GM23338 (cell line): Measurements from ENCODE around the gene STEAP3. TPM values are rescaled to one million over a fixed set of nuclear protein-coding genes. Genes with fewer than 3 reads are reported as not detected.

Experiments
- ATAC-seq: fragments of 200-7000 bp; cut with Tn5 transposase; 3 replicates; pipeline ENCODE4 v1.9.1; 2020
- DNase-seq: peaks from one replicate; pipeline ENCODE4 v3.0.0-alpha.2; 2015; ENCODE audit warnings: low spot score
- H2AFZ ChIP-seq: fragments of 200-600 bp; sonication (generic); 2 replicates; pipeline ENCODE4 v1.8.0; 2016; ENCODE audit warnings: antibody characterized with exemption, mild to moderate bottlenecking, moderate library complexity
- H3F3A ChIP-seq: fragments of 200-600 bp; sonication (generic); replicated peaks from 2 replicates; pipeline ENCODE4 v1.8.0; 2017; ENCODE audit warnings: antibody characterized with exemption, mixed run types, low read depth
- H3K27ac ChIP-seq: fragments of 200-600 bp; sonication (generic); 2 replicates; pipeline ENCODE4 v1.6.1; 2016; ENCODE audit warnings: low read depth
- H3K27me3 ChIP-seq: fragments of 200-600 bp; sonication (generic); 2 replicates; pipeline ENCODE4 v1.8.0; 2016; ENCODE audit warnings: mild to moderate bottlenecking, mixed run types, moderate library complexity; ENCODE audit not compliant: insufficient read depth
- H3K36me3 ChIP-seq: fragments of 200-600 bp; sonication (generic); 2 replicates; pipeline ENCODE4 v1.8.0; 2016; ENCODE audit warnings: mild to moderate bottlenecking; ENCODE audit not compliant: insufficient read depth
- H3K4me1 ChIP-seq: fragments of 200-600 bp; sonication (generic); 2 replicates; pipeline ENCODE4 v1.8.0; 2016; ENCODE audit warnings: mild to moderate bottlenecking, moderate library complexity; ENCODE audit not compliant: insufficient read depth
- H3K4me2 ChIP-seq: fragments of 200-600 bp; sonication (generic); 2 replicates; pipeline ENCODE4 v1.7.1; 2017; ENCODE audit warnings: mixed run types
- H3K4me3 ChIP-seq: fragments of 200-600 bp; sonication (generic); 2 replicates; pipeline ENCODE4 v1.6.1; 2016; ENCODE audit warnings: mixed run types
- H3K79me2 ChIP-seq: fragments of 200-600 bp; sonication (generic); replicated peaks from 2 replicates; pipeline ENCODE4 v1.8.0; 2017; ENCODE audit warnings: mild to moderate bottlenecking; ENCODE audit not compliant: insufficient read depth
- H3K9me2 ChIP-seq: fragments of 200-600 bp; sonication (generic); 2 replicates; pipeline ENCODE4 v1.8.0; 2017; ENCODE audit not compliant: insufficient read depth
- H4K20me1 ChIP-seq: fragments of 200-600 bp; sonication (generic); replicated peaks from 2 replicates; pipeline ENCODE4 v1.8.0; 2017; ENCODE audit warnings: mild to moderate bottlenecking; ENCODE audit not compliant: insufficient read depth
- H3K27ac Mint-ChIP-seq: 2 replicates; pipeline ENCODE4 v1.8.0; 2020; ENCODE audit warnings: inconsistent platforms, mild to moderate bottlenecking, moderate library complexity, mixed read lengths
- H3K27me3 Mint-ChIP-seq: 3 replicates; pipeline ENCODE4 v1.8.0; 2022; ENCODE audit warnings: low read depth, mild to moderate bottlenecking, moderate library complexity, mixed read lengths, inconsistent platforms; ENCODE audit not compliant: insufficient read depth, poor library complexity
- H3K36me3 Mint-ChIP-seq: 3 replicates; pipeline ENCODE4 v1.8.0; 2021; ENCODE audit warnings: low read depth, mild to moderate bottlenecking, inconsistent platforms, moderate library complexity, mixed read lengths
- H3K4me1 Mint-ChIP-seq: 3 replicates; pipeline ENCODE4 v1.8.0; 2020; ENCODE audit warnings: mild to moderate bottlenecking, inconsistent platforms, mixed read lengths
- H3K4me3 Mint-ChIP-seq: 3 replicates; pipeline ENCODE4 v1.8.0; 2021; ENCODE audit warnings: moderate library complexity, mild to moderate bottlenecking, inconsistent platforms, mixed read lengths
- H3K9me3 Mint-ChIP-seq: 3 replicates; pipeline ENCODE4 v1.8.0; 2020; ENCODE audit warnings: moderate library complexity, mild to moderate bottlenecking, inconsistent platforms, mixed read lengths
- CREB1 ChIP-seq: fragments of 250-450 bp; sonication (Bioruptor Pico); IDR thresholded peaks from 2 replicates; pipeline ENCODE4 v1.5.0; 2020; ENCODE audit warnings: low read depth, mild to moderate bottlenecking, moderate library complexity
- EZH2 ChIP-seq: fragments of 200-600 bp; sonication (generic); IDR thresholded peaks from one replicate; pipeline ENCODE4 v1.8.0; 2017; ENCODE audit warnings: antibody characterized with exemption, mild to moderate bottlenecking, low read depth; ENCODE audit not compliant: unreplicated experiment
- EZH2phosphoT487 ChIP-seq: fragments of 200-600 bp; sonication (generic); IDR thresholded peaks from one replicate; pipeline ENCODE4 v1.8.1; 2018; ENCODE audit warnings: antibody characterized with exemption; ENCODE audit not compliant: unreplicated experiment
- JUNB ChIP-seq: IDR thresholded peaks from one replicate; pipeline ENCODE4 v1.6.1; 2016; ENCODE audit warnings: antibody characterized with exemption; ENCODE audit not compliant: unreplicated experiment
- NANOG ChIP-seq: IDR thresholded peaks from 2 replicates; pipeline ENCODE4 v1.6.1; 2016; ENCODE audit warnings: antibody characterized with exemption, borderline replicate concordance
- POLR2AphosphoS5 ChIP-seq: IDR thresholded peaks from 2 replicates; pipeline ENCODE4 v1.6.1; 2016; ENCODE audit warnings: antibody characterized with exemption, low read depth
- STAT1 ChIP-seq: IDR thresholded peaks from one replicate; pipeline ENCODE4 v1.6.1; 2016; ENCODE audit warnings: antibody characterized with exemption; ENCODE audit not compliant: unreplicated experiment
- ZNF114 ChIP-seq: fragments of 250-450 bp; sonication (Bioruptor Pico); IDR thresholded peaks from 2 replicates; pipeline ENCODE4 v1.5.0; 2020; ENCODE audit warnings: mild to moderate bottlenecking, moderate library complexity
- ZNF331 ChIP-seq: fragments of 250-450 bp; sonication (Bioruptor Pico); IDR thresholded peaks from 2 replicates; pipeline ENCODE4 v1.5.0; 2020; ENCODE audit warnings: low read depth, mild to moderate bottlenecking, moderate library complexity
- polyA plus RNA-seq: library from polyadenylated mRNA; unstranded; fragments of >200 nt; fragmentation: Nextera tagmentation; extraction: Ambion mirVana; gene quantifications from 2 replicates; pipeline ENCODE4 v1.2.1, GENCODE V29; 2016
- total RNA-seq: library from RNA; depleted of rRNA; stranded (reverse); fragments of >200 nt; shearing (Covaris generic); gene quantifications from 2 replicates; pipeline ENCODE4 v1.2.3, GENCODE V29; 2014
- TF ChIP-seq, protein P1 (sequence below): fragments of 250-450 bp; sonication (Bioruptor Pico); IDR thresholded peaks from 2 replicates; pipeline ENCODE4 v1.5.0; 2020; ENCODE audit warnings: mild to moderate bottlenecking, moderate library complexity
- TF ChIP-seq, protein P2 (sequence below): IDR thresholded peaks from one replicate; pipeline ENCODE4 v1.6.1; 2018; ENCODE audit warnings: antibody characterized with exemption; ENCODE audit not compliant: unreplicated experiment
- TF ChIP-seq, protein P3 (sequence below): IDR thresholded peaks from 2 replicates; pipeline ENCODE4 v1.6.1; 2016; ENCODE audit warnings: antibody characterized with exemption
- TF ChIP-seq, protein P4 (sequence below), 2 experiments: fragments of 200-600 bp in 1 of 2; sonication (generic) in 1 of 2; conservative IDR thresholded peaks; 2 replicates each; pipeline versions ENCODE4 v1.5.1 to v1.6.1; 2016 to 2017; ENCODE audit warnings: antibody characterized with exemption in 2 of 2, low read depth in 2 of 2, mild to moderate bottlenecking in 2 of 2, moderate library complexity in 1 of 2

The STEAP3 gene
- total and polyA plus RNA-seq, 2 experiments from 2014 or later, result 8.6 to 27.3 TPM

DNA sequence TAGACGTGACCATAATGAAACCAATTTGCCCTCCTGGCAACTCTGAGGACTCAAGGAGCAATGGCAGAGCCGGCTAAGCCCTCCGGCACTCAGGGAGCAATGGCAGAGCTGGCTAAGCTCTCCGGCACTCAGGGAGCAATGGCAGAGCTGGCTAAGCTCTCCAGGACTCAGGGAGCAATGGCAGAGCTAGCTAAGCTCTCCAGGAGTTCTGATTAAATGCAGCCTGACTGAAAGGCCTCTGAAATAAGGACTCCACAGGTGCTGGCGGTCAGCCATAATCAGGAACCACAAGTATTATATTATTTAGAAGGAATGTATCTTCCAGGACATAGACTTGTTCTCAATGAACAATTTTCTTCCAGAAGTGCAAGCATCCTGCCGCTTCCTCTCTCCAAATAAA lies 77.8 kb downstream of the STEAP3 start:
- H3F3A ChIP-seq, result no peaks in the 10 kb centered on the region
- H3K9me2 ChIP-seq, result no peaks in the 10 kb centered on the region
- TF ChIP-seq, protein P1, sequence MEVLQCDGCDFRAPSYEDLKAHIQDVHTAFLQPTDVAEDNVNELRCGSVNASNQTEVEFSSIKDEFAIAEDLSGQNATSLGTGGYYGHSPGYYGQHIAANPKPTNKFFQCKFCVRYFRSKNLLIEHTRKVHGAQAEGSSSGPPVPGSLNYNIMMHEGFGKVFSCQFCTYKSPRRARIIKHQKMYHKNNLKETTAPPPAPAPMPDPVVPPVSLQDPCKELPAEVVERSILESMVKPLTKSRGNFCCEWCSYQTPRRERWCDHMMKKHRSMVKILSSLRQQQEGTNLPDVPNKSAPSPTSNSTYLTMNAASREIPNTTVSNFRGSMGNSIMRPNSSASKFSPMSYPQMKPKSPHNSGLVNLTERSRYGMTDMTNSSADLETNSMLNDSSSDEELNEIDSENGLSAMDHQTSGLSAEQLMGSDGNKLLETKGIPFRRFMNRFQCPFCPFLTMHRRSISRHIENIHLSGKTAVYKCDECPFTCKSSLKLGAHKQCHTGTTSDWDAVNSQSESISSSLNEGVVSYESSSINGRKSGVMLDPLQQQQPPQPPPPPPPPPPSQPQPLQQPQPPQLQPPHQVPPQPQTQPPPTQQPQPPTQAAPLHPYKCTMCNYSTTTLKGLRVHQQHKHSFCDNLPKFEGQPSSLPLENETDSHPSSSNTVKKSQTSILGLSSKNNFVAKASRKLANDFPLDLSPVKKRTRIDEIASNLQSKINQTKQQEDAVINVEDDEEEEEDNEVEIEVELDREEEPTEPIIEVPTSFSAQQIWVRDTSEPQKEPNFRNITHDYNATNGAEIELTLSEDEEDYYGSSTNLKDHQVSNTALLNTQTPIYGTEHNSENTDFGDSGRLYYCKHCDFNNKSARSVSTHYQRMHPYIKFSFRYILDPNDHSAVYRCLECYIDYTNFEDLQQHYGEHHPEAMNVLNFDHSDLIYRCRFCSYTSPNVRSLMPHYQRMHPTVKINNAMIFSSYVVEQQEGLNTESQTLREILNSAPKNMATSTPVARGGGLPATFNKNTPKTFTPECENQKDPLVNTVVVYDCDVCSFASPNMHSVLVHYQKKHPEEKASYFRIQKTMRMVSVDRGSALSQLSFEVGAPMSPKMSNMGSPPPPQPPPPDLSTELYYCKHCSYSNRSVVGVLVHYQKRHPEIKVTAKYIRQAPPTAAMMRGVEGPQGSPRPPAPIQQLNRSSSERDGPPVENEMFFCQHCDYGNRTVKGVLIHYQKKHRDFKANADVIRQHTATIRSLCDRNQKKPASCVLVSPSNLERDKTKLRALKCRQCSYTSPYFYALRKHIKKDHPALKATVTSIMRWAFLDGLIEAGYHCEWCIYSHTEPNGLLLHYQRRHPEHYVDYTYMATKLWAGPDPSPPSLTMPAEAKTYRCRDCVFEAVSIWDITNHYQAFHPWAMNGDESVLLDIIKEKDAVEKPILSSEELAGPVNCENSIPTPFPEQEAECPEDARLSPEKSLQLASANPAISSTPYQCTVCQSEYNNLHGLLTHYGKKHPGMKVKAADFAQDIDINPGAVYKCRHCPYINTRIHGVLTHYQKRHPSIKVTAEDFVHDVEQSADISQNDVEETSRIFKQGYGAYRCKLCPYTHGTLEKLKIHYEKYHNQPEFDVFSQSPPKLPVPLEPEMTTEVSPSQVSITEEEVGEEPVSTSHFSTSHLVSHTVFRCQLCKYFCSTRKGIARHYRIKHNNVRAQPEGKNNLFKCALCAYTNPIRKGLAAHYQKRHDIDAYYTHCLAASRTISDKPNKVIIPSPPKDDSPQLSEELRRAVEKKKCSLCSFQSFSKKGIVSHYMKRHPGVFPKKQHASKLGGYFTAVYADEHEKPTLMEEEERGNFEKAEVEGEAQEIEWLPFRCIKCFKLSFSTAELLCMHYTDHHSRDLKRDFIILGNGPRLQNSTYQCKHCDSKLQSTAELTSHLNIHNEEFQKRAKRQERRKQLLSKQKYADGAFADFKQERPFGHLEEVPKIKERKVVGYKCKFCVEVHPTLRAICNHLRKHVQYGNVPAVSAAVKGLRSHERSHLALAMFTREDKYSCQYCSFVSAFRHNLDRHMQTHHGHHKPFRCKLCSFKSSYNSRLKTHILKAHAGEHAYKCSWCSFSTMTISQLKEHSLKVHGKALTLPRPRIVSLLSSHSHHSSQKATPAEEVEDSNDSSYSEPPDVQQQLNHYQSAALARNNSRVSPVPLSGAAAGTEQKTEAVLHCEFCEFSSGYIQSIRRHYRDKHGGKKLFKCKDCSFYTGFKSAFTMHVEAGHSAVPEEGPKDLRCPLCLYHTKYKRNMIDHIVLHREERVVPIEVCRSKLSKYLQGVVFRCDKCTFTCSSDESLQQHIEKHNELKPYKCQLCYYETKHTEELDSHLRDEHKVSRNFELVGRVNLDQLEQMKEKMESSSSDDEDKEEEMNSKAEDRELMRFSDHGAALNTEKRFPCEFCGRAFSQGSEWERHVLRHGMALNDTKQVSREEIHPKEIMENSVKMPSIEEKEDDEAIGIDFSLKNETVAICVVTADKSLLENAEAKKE (CRISPR knock-in tag), result no peak
- TF ChIP-seq ZNF331, result no peak
- TF ChIP-seq STAT1, result no peak
- no peak for TF ChIP-seq EZH2
- TF ChIP-seq, protein P2, sequence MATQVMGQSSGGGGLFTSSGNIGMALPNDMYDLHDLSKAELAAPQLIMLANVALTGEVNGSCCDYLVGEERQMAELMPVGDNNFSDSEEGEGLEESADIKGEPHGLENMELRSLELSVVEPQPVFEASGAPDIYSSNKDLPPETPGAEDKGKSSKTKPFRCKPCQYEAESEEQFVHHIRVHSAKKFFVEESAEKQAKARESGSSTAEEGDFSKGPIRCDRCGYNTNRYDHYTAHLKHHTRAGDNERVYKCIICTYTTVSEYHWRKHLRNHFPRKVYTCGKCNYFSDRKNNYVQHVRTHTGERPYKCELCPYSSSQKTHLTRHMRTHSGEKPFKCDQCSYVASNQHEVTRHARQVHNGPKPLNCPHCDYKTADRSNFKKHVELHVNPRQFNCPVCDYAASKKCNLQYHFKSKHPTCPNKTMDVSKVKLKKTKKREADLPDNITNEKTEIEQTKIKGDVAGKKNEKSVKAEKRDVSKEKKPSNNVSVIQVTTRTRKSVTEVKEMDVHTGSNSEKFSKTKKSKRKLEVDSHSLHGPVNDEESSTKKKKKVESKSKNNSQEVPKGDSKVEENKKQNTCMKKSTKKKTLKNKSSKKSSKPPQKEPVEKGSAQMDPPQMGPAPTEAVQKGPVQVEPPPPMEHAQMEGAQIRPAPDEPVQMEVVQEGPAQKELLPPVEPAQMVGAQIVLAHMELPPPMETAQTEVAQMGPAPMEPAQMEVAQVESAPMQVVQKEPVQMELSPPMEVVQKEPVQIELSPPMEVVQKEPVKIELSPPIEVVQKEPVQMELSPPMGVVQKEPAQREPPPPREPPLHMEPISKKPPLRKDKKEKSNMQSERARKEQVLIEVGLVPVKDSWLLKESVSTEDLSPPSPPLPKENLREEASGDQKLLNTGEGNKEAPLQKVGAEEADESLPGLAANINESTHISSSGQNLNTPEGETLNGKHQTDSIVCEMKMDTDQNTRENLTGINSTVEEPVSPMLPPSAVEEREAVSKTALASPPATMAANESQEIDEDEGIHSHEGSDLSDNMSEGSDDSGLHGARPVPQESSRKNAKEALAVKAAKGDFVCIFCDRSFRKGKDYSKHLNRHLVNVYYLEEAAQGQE, result no peak
- TF ChIP-seq NANOG, result no peak
- TF ChIP-seq, protein P3, sequence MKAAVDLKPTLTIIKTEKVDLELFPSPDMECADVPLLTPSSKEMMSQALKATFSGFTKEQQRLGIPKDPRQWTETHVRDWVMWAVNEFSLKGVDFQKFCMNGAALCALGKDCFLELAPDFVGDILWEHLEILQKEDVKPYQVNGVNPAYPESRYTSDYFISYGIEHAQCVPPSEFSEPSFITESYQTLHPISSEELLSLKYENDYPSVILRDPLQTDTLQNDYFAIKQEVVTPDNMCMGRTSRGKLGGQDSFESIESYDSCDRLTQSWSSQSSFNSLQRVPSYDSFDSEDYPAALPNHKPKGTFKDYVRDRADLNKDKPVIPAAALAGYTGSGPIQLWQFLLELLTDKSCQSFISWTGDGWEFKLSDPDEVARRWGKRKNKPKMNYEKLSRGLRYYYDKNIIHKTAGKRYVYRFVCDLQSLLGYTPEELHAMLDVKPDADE, result no peak
- TF ChIP-seq CREB1 (CRISPR knock-in tag), result no peak
- no peak for TF ChIP-seq JUNB
- no peak for TF ChIP-seq ZNF114 (CRISPR knock-in tag)
- TF ChIP-seq POLR2AphosphoS5, result no peak
- TF ChIP-seq EZH2phosphoT487, result no peak
- TF ChIP-seq, protein P4, sequence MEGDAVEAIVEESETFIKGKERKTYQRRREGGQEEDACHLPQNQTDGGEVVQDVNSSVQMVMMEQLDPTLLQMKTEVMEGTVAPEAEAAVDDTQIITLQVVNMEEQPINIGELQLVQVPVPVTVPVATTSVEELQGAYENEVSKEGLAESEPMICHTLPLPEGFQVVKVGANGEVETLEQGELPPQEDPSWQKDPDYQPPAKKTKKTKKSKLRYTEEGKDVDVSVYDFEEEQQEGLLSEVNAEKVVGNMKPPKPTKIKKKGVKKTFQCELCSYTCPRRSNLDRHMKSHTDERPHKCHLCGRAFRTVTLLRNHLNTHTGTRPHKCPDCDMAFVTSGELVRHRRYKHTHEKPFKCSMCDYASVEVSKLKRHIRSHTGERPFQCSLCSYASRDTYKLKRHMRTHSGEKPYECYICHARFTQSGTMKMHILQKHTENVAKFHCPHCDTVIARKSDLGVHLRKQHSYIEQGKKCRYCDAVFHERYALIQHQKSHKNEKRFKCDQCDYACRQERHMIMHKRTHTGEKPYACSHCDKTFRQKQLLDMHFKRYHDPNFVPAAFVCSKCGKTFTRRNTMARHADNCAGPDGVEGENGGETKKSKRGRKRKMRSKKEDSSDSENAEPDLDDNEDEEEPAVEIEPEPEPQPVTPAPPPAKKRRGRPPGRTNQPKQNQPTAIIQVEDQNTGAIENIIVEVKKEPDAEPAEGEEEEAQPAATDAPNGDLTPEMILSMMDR (conservative IDR thresholded peaks at IDR 0.05; ENCODE audit: low read depth in 2 of 2), result no peak
- H3K27me3 ChIP-seq, result no peaks in the 10 kb centered on the region
- Mint-ChIP-seq H3K4me1 (peaks cover 45% of the 10 kb centered on the region), H3K27ac (peak overlapping the region; percentile 7; the same call in 1 of the 2 replicates), H3K9me3 (no peaks in the 10 kb centered on the region), H3K4me3 (no peak overlapping the region), H3K27me3 (peaks cover 7% of the 10 kb centered on the region), H3K36me3 (no peaks in the 10 kb centered on the region)
- peaks cover 21% of the 10 kb centered on the region for H3K4me1 ChIP-seq
- H3K27ac ChIP-seq, result no peak overlapping the region
- ATAC-seq (peak; percentile 89), DNase-seq (no peak)
- no peaks in the 10 kb centered on the region for H3K36me3 ChIP-seq
- H4K20me1 ChIP-seq, result no peaks in the 10 kb centered on the region
- H3K4me2 ChIP-seq, result no peak overlapping the region
- no peak overlapping the region for H2AFZ ChIP-seq
- H3K79me2 ChIP-seq, result no peaks in the 10 kb centered on the region
- no peak overlapping the region for H3K4me3 ChIP-seq
